Femur (tissue), 1 donor: ENCODE measurements around the gene TMPRSS12.
"Not testable (repeated sequence)": the region's sequence is repeated elsewhere in the genome, so short reads cannot be mapped to it uniquely, and the experiment has no call there.

Source experiments
- DNase-seq: peaks from one replicate; pipeline ENCODE4 v3.0.0-alpha.2; 2017

TMPRSS12 gene

GRCh38 chr12:50859621-50860310 lies 17.0 kb downstream of the TMPRSS12 start:
- DNase-seq: no peak

GRCh38 chr12:50862316-50862715 lies 19.6 kb downstream of the TMPRSS12 start:
- DNase-seq: no peak

GRCh38 chr12:50865266-50865665 lies 22.5 kb downstream of the TMPRSS12 start:
- no peak for DNase-seq

- DNase-seq: not testable (repeated sequence)
Measured at GRCh38 chr12:50868881-50869280, 26.2 kb downstream of the TMPRSS12 start.

GRCh38 chr12:50882563-50882962 lies 39.8 kb downstream of the TMPRSS12 start:
- DNase-seq: no peak

GRCh38 chr12:50887191-50887590 lies 44.5 kb downstream of the TMPRSS12 start:
- no peak for DNase-seq

- no peak for DNase-seq
Measured at GRCh38 chr12:50888666-50889065, 45.9 kb downstream of the TMPRSS12 start.

GRCh38 chr12:50894241-50894640 lies 51.5 kb downstream of the TMPRSS12 start:
- no peak for DNase-seq

- DNase-seq: peak; percentile 22
Measured at GRCh38 chr12:50901685-50902113, 59.0 kb downstream of the TMPRSS12 start.

- DNase-seq: not testable (repeated sequence)
Measured at GRCh38 chr12:50908479-50908878, 65.8 kb downstream of the TMPRSS12 start.

GRCh38 chr12:50912361-50912760 lies 69.6 kb downstream of the TMPRSS12 start:
- DNase-seq: not testable (repeated sequence)

- no peak for DNase-seq
Measured at GRCh38 chr12:50913224-50913623, 70.5 kb downstream of the TMPRSS12 start.

GRCh38 chr12:50914872-50915484 lies 72.3 kb downstream of the TMPRSS12 start:
- DNase-seq: no peak

GRCh38 chr12:50916292-50916691 lies 73.6 kb downstream of the TMPRSS12 start:
- DNase-seq: no peak

GRCh38 chr12:50918584-50919316 lies 76.0 kb downstream of the TMPRSS12 start:
- DNase-seq: no peak

- no peak for DNase-seq
Measured at GRCh38 chr12:50922820-50923219, 80.1 kb downstream of the TMPRSS12 start.

GRCh38 chr12:50923361-50924130 lies 80.8 kb downstream of the TMPRSS12 start:
- no peak for DNase-seq

GRCh38 chr12:50924131-50924438 lies 81.4 kb downstream of the TMPRSS12 start:
- no peak for DNase-seq

GRCh38 chr12:50924439-50925341 lies 82.0 kb downstream of the TMPRSS12 start:
- peak; percentile 93 for DNase-seq

- DNase-seq: no peak
Measured at GRCh38 chr12:50925342-50925651, 82.6 kb downstream of the TMPRSS12 start.

- no peak for DNase-seq
Measured at GRCh38 chr12:50925920-50926319, 83.2 kb downstream of the TMPRSS12 start.

- DNase-seq: no peak
Measured at GRCh38 chr12:50926415-50926814, 83.7 kb downstream of the TMPRSS12 start.
